H9 (cell line): ENCODE results near the gene RNF17. TPM values are rescaled to one million over a fixed set of nuclear protein-coding genes. Genes with fewer than 3 reads are reported as not detected.

Experiments
- DNase-seq: peaks from one replicate; pipeline ENCODE4 v3.0.0-alpha.2; 2017
- H2AFZ ChIP-seq: one replicate; pipeline ENCODE4 v1.6.1; 2013; ENCODE audit warnings: mild to moderate bottlenecking, low read length, control low read depth, moderate library complexity
- H2AK5ac ChIP-seq: 2 replicates; pipeline ENCODE4 v1.6.1; 2013; ENCODE audit warnings: low read length, control low read depth, mixed read lengths; ENCODE audit not compliant: insufficient read length
- H2BK120ac ChIP-seq: one replicate; pipeline ENCODE4 v1.6.1; 2013; ENCODE audit warnings: low read depth, mild to moderate bottlenecking, low read length, control low read depth, inconsistent platforms; ENCODE audit not compliant: poor library complexity, severe bottlenecking
- H2BK12ac ChIP-seq: 2 replicates; pipeline ENCODE4 v1.6.1; 2013; ENCODE audit warnings: low read length, control low read depth, mixed read lengths, low read depth; ENCODE audit not compliant: insufficient read length
- H2BK15ac ChIP-seq: 2 replicates; pipeline ENCODE4 v1.6.1; 2013; ENCODE audit warnings: low read depth, low read length, control low read depth
- H2BK20ac ChIP-seq: one replicate; pipeline ENCODE4 v1.6.1; 2013; ENCODE audit warnings: low read depth, mild to moderate bottlenecking, low read length, control low read depth, inconsistent platforms; ENCODE audit not compliant: poor library complexity, severe bottlenecking
- H2BK5ac ChIP-seq: 2 replicates; pipeline ENCODE4 v1.6.1; 2013; ENCODE audit warnings: low read length, control low read depth, mixed read lengths; ENCODE audit not compliant: insufficient read length
- H3K14ac ChIP-seq: 2 replicates; pipeline ENCODE4 v1.6.1; 2013; ENCODE audit warnings: low read length, control low read depth; ENCODE audit not compliant: insufficient read depth
- H3K18ac ChIP-seq: 2 replicates; pipeline ENCODE4 v1.6.1; 2013; ENCODE audit warnings: low read depth, mild to moderate bottlenecking, mixed read lengths, low read length, control low read depth; ENCODE audit not compliant: insufficient read length
- H3K23ac ChIP-seq: 2 replicates; pipeline ENCODE4 v1.6.1; 2013; ENCODE audit warnings: low read length, control low read depth, mixed read lengths, low read depth; ENCODE audit not compliant: insufficient read length
- H3K23me2 ChIP-seq: 2 replicates; pipeline ENCODE4 v1.6.1; 2013; ENCODE audit warnings: low read depth, mild to moderate bottlenecking, mixed read lengths, low read length, control low read depth; ENCODE audit not compliant: insufficient read length, poor library complexity, severe bottlenecking
- H3K27ac ChIP-seq: 2 replicates; pipeline ENCODE4 v1.5.1; 2013; ENCODE audit warnings: low read length, control low read depth, mixed read lengths, low read depth; ENCODE audit not compliant: insufficient read length
- H3K27me3 ChIP-seq: 2 replicates; pipeline ENCODE4 v1.6.1; 2013; ENCODE audit warnings: low read length, control low read depth, inconsistent platforms; ENCODE audit not compliant: insufficient read depth
- H3K4ac ChIP-seq: 2 replicates; pipeline ENCODE4 v1.6.1; 2013; ENCODE audit warnings: low read depth, mild to moderate bottlenecking, control low read depth, inconsistent platforms, low read length, moderate library complexity
- H3K4me1 ChIP-seq: 2 replicates; pipeline ENCODE4 v1.6.1; 2013; ENCODE audit warnings: low read length, control low read depth, inconsistent platforms; ENCODE audit not compliant: insufficient read depth
- H3K4me2 ChIP-seq: 2 replicates; pipeline ENCODE4 v1.6.1; 2013; ENCODE audit warnings: low read length, control low read depth, mixed read lengths; ENCODE audit not compliant: insufficient read length, insufficient read depth
- H3K56ac ChIP-seq: 2 replicates; pipeline ENCODE4 v1.6.1; 2013; ENCODE audit warnings: low read depth, mild to moderate bottlenecking, mixed read lengths, low read length, control low read depth; ENCODE audit not compliant: insufficient read length
- H3K79me1 ChIP-seq: 2 replicates; pipeline ENCODE4 v1.6.1; 2013; ENCODE audit warnings: low read depth, mild to moderate bottlenecking, moderate library complexity, low read length, control low read depth, inconsistent platforms; ENCODE audit not compliant: insufficient read depth, poor library complexity, severe bottlenecking
- H3K79me2 ChIP-seq: 2 replicates; pipeline ENCODE4 v1.6.1; 2013; ENCODE audit warnings: low read length, control low read depth, inconsistent platforms; ENCODE audit not compliant: insufficient read depth
- H3K9ac ChIP-seq: 2 replicates; pipeline ENCODE4 v1.6.1; 2013; ENCODE audit warnings: low read length, control low read depth, mixed read lengths; ENCODE audit not compliant: insufficient read length; ENCODE audit errors: extremely low read depth
- H3K9me3 ChIP-seq: one replicate; pipeline ENCODE4 v1.6.1; 2013; ENCODE audit warnings: low read depth, low read length, inconsistent platforms; ENCODE audit not compliant: control insufficient read depth
- H3T11ph ChIP-seq: one replicate; pipeline ENCODE4 v1.6.1; 2013; ENCODE audit warnings: mild to moderate bottlenecking, low read length, control low read depth, inconsistent platforms
- H4K20me1 ChIP-seq: one replicate; pipeline ENCODE4 v1.6.1; 2013; ENCODE audit not compliant: control insufficient read depth, insufficient read length, insufficient read depth
- H4K5ac ChIP-seq: 2 replicates; pipeline ENCODE4 v1.6.1; 2013; ENCODE audit warnings: low read depth, mild to moderate bottlenecking, mixed read lengths, low read length, control low read depth; ENCODE audit not compliant: insufficient read length
- H4K8ac ChIP-seq: replicated peaks from 2 replicates; pipeline ENCODE4 v1.6.1; 2013; ENCODE audit warnings: low read length, control low read depth, mixed read lengths, low read depth; ENCODE audit not compliant: insufficient read length
- H4K91ac ChIP-seq: 2 replicates; pipeline ENCODE4 v1.6.1; 2013; ENCODE audit warnings: low read depth, mild to moderate bottlenecking, moderate library complexity, mixed read lengths, low read length, control low read depth; ENCODE audit not compliant: insufficient read length
- H3K27ac Mint-ChIP-seq, 3 experiments: 2 replicates in 2 of 3; 3 replicates in 1 of 3; pipeline ENCODE4 v1.8.0; 2020 to 2021; ENCODE audit warnings: mixed read lengths in 3 of 3, mild to moderate bottlenecking in 1 of 3, moderate library complexity in 1 of 3
- H3K27me3 Mint-ChIP-seq: 2 replicates; pipeline ENCODE4 v1.8.0; 2021; ENCODE audit warnings: low read depth, mild to moderate bottlenecking, moderate library complexity, mixed read lengths
- H3K36me3 Mint-ChIP-seq, 3 experiments: 2 replicates in 2 of 3; 3 replicates in 1 of 3; pipeline ENCODE4 v1.8.0; 2020 to 2021; ENCODE audit warnings: low read depth in 3 of 3, mixed read lengths in 3 of 3; ENCODE audit not compliant: insufficient read depth in 1 of 3
- H3K4me1 Mint-ChIP-seq, 2 experiments: 2 replicates each; pipeline ENCODE4 v1.8.0; 2020; ENCODE audit warnings: mixed read lengths in 2 of 2
- H3K4me3 Mint-ChIP-seq, 2 experiments: 2 replicates in 1 of 2; 3 replicates in 1 of 2; pipeline ENCODE4 v1.8.0; 2020 to 2021; ENCODE audit warnings: mild to moderate bottlenecking in 2 of 2, mixed read lengths in 2 of 2, moderate library complexity in 1 of 2
- H3K9me3 Mint-ChIP-seq, 2 experiments: 2 replicates in 1 of 2; 3 replicates in 1 of 2; pipeline ENCODE4 v1.8.0; 2020; ENCODE audit warnings: mild to moderate bottlenecking in 2 of 2, mixed read lengths in 2 of 2, moderate library complexity in 1 of 2
- WGBS: extraction: QIAGEN DNeasy Blood & Tissue Kit; methylation state at CpG from one replicate; pipeline ENCODE4 v1.1.7; 2013; ENCODE audit warnings: missing lambda C conversion rate, low lambda C conversion rate, mixed read lengths; ENCODE audit not compliant: insufficient read length; ENCODE audit errors: extremely low coverage; 5-methylcytosine and 5-hydroxymethylcytosine counted together
- total RNA-seq: library from RNA; stranded (reverse); gene quantifications from 2 replicates; pipeline ENCODE4 v1.2.1, GENCODE V29; 2021
- TF ChIP-seq, protein P1 (sequence below): fragments of 200-600 bp; sonication (generic); conservative IDR thresholded peaks from 3 replicates; pipeline ENCODE4 v1.8.0; 2021; ENCODE audit warnings: antibody characterized with exemption, mild to moderate bottlenecking

RNF17 gene
- total RNA-seq, 1 experiment from 2014 or later, result not detected

GRCh38 chr13:24717217-24717616 is 46.8 kb upstream of the RNF17 start:
- H2AK5ac ChIP-seq, result no peak overlapping the region
- no CpG with 5 or more reads among the region's 4 CpGs for WGBS
- no peaks in the 10 kb centered on the region for H3K79me2 ChIP-seq
- TF ChIP-seq, protein P1, sequence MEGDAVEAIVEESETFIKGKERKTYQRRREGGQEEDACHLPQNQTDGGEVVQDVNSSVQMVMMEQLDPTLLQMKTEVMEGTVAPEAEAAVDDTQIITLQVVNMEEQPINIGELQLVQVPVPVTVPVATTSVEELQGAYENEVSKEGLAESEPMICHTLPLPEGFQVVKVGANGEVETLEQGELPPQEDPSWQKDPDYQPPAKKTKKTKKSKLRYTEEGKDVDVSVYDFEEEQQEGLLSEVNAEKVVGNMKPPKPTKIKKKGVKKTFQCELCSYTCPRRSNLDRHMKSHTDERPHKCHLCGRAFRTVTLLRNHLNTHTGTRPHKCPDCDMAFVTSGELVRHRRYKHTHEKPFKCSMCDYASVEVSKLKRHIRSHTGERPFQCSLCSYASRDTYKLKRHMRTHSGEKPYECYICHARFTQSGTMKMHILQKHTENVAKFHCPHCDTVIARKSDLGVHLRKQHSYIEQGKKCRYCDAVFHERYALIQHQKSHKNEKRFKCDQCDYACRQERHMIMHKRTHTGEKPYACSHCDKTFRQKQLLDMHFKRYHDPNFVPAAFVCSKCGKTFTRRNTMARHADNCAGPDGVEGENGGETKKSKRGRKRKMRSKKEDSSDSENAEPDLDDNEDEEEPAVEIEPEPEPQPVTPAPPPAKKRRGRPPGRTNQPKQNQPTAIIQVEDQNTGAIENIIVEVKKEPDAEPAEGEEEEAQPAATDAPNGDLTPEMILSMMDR, result no peak
- no peaks in the 10 kb centered on the region for H3K79me1 ChIP-seq
- no peak overlapping the region for H3K56ac ChIP-seq
- no peak overlapping the region for H3K4ac ChIP-seq
- no peaks in the 10 kb centered on the region; a peak in 1 of 7 replicates for H3K36me3 Mint-ChIP-seq
- no peaks in the 10 kb centered on the region; the same call in none of the 2 replicates for H3K27me3 Mint-ChIP-seq
- peaks cover 6% of the 10 kb centered on the region for H3K23me2 ChIP-seq
- H3K9ac ChIP-seq, result no peak overlapping the region
- no peak overlapping the region for H3K18ac ChIP-seq
- no peak overlapping the region for H2BK120ac ChIP-seq
- peaks cover 14 to 21% of the 10 kb centered on the region in 2 experiments for H3K4me1 Mint-ChIP-seq
- H2BK15ac ChIP-seq, result no peak overlapping the region
- H3K9me3 Mint-ChIP-seq, result no peaks in the 10 kb centered on the region
- no peak overlapping the region for H3K14ac ChIP-seq
- H3K9me3 ChIP-seq, result no peaks in the 10 kb centered on the region
- no peaks in the 10 kb centered on the region for H3K4me1 ChIP-seq
- no peak overlapping the region for H3K4me3 Mint-ChIP-seq
- no peak overlapping the region for H2BK20ac ChIP-seq
- no peak for DNase-seq
- no peak overlapping the region for H3K23ac ChIP-seq
- H3K27ac ChIP-seq, result no peak overlapping the region
- no peak overlapping the region for H4K8ac ChIP-seq
- H2BK12ac ChIP-seq, result peak overlapping the region; percentile 15
- no peak overlapping the region for H4K91ac ChIP-seq
- H3T11ph ChIP-seq, result no peak overlapping the region
- H4K20me1 ChIP-seq, result no peaks in the 10 kb centered on the region
- H3K4me2 ChIP-seq, result no peak overlapping the region
- no peaks in the 10 kb centered on the region for H3K27me3 ChIP-seq
- no peak overlapping the region for H2BK5ac ChIP-seq
- no peak overlapping the region for H4K5ac ChIP-seq
- H2AFZ ChIP-seq, result no peak overlapping the region
- H3K27ac Mint-ChIP-seq, result peak overlapping the region in 1 of 3 experiments; percentile 44; a peak in 1 of 7 replicates
